ENCODE data around the gene PRKAG1. TPM values are rescaled to one million over a fixed set of nuclear protein-coding genes. Genes with fewer than 3 reads are reported as not detected.
A peak's percentile ranks its signal among the peaks of the same experiment; 100 is the strongest.

PRKAG1 gene
- total RNA-seq, 1 donor from 2014 or later: 47.1 TPM

DNA sequence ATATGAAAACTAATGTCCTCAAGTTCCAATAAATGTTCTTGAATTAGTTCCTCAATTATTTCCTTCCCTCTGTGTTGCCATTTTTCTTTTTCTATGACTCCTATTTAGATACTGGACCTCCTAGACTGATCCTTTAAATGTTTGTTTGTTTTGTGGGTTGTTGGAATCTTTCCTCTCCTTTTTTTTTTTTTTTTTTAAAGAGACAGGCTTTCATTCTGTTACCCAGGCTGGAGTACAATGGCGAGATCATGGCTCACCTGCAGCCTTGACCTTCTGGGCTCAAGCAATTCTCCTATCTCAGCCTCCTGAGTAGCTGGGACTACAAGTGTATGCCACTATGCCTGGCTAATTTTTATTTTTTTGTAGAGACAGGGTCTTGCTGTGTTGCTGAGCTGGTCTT, 9.6 kb downstream of the PRKAG1 start:
- no peak for TF ChIP-seq EZH2 (IDR thresholded peaks at IDR 0.05; ENCODE audit: insufficient read depth, low read length)
- TF ChIP-seq, protein P1, sequence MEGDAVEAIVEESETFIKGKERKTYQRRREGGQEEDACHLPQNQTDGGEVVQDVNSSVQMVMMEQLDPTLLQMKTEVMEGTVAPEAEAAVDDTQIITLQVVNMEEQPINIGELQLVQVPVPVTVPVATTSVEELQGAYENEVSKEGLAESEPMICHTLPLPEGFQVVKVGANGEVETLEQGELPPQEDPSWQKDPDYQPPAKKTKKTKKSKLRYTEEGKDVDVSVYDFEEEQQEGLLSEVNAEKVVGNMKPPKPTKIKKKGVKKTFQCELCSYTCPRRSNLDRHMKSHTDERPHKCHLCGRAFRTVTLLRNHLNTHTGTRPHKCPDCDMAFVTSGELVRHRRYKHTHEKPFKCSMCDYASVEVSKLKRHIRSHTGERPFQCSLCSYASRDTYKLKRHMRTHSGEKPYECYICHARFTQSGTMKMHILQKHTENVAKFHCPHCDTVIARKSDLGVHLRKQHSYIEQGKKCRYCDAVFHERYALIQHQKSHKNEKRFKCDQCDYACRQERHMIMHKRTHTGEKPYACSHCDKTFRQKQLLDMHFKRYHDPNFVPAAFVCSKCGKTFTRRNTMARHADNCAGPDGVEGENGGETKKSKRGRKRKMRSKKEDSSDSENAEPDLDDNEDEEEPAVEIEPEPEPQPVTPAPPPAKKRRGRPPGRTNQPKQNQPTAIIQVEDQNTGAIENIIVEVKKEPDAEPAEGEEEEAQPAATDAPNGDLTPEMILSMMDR (IDR thresholded peaks at IDR 0.05; ENCODE audit: insufficient read depth, low read depth, low read length): no peak
- no peaks in the 10 kb centered on the region for H3K27me3 Mint-ChIP-seq (ENCODE audit: low read depth, unreplicated experiment)
- no peak for DNase-seq (ENCODE audit: low read depth)
- H3K27ac ChIP-seq (ENCODE audit: low read depth, low read length): no peak overlapping the region
- peaks cover 8% of the 10 kb centered on the region for H3K4me1 Mint-ChIP-seq (ENCODE audit: low read depth, unreplicated experiment)
- no peaks in the 10 kb centered on the region for H3K27me3 ChIP-seq (ENCODE audit: insufficient read depth, low read length)
- peaks cover 40% of the 10 kb centered on the region for H3K36me3 ChIP-seq (ENCODE audit: insufficient read depth, low read length)
- FAIRE-seq: no peak
- no peak overlapping the region for H3K27ac Mint-ChIP-seq (ENCODE audit: unreplicated experiment)
- H3K9ac ChIP-seq (ENCODE audit: low read length): no peak overlapping the region
- no peaks in the 10 kb centered on the region for H3K79me2 ChIP-seq (ENCODE audit: insufficient read depth, low read length)
- H3K4me3 ChIP-seq (ENCODE audit: insufficient read depth, low read depth, low read length): no peak overlapping the region
- H3K4me2 ChIP-seq (ENCODE audit: low read length): no peak overlapping the region
- no peak overlapping the region for H2AFZ ChIP-seq (ENCODE audit: low read depth, low read length)
- H3K4me1 ChIP-seq (ENCODE audit: insufficient read depth, low read length): no peaks in the 10 kb centered on the region
- no peak overlapping the region for H3K4me3 Mint-ChIP-seq (ENCODE audit: unreplicated experiment)
- H3K9me3 ChIP-seq (ENCODE audit: insufficient read depth, low read depth, low read length): no peaks in the 10 kb centered on the region
- H3K9me3 Mint-ChIP-seq (ENCODE audit: unreplicated experiment): no peaks in the 10 kb centered on the region
- H3K36me3 Mint-ChIP-seq (ENCODE audit: low read depth, unreplicated experiment): peaks cover 13% of the 10 kb centered on the region
- H4K20me1 ChIP-seq (ENCODE audit: insufficient read depth, low read length): peaks cover 28% of the 10 kb centered on the region

DNA sequence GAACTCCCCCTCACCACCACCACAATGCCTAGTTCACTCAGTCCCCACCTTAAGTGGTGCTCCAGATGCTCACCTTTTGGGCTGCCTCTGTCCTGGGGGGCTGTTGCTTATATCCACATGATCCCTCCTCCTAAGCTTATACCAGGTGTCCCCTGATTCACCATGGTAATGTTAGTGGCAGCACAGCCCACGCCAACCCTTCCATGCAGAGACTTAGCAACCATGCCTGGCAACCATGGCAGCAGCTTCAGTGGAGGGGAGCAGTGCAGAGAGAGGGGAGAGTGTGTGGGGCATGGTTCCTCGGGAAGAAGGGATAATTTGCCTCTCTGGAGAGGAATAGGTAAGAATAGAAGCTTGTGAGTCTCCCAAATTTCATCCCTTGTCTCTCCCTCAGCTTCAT, 18.2 kb downstream of the PRKAG1 start:
- Histone ChIP-seq H3K9ac (ENCODE audit: low read length) (peak overlapping the region; percentile 40), H3K27me3 (ENCODE audit: insufficient read depth, low read length) (peaks cover 15% of the 10 kb centered on the region), H3K4me1 (ENCODE audit: insufficient read depth, low read length) (peaks cover 39% of the 10 kb centered on the region), H3K4me3 (ENCODE audit: insufficient read depth, low read depth, low read length) (no peak overlapping the region), H4K20me1 (ENCODE audit: insufficient read depth, low read length) (peaks cover 32% of the 10 kb centered on the region), H3K36me3 (ENCODE audit: insufficient read depth, low read length) (peaks cover 31% of the 10 kb centered on the region), H2AFZ (ENCODE audit: low read depth, low read length) (no peak overlapping the region), H3K4me2 (ENCODE audit: low read length) (peak overlapping the region; percentile 91), H3K79me2 (ENCODE audit: insufficient read depth, low read length) (no peaks in the 10 kb centered on the region), H3K27ac (ENCODE audit: low read depth, low read length) (no peak overlapping the region), H3K9me3 (ENCODE audit: insufficient read depth, low read depth, low read length) (no peaks in the 10 kb centered on the region)
- Mint-ChIP-seq H3K9me3 (ENCODE audit: unreplicated experiment) (peaks cover 1% of the 10 kb centered on the region), H3K27me3 (ENCODE audit: low read depth, unreplicated experiment) (peaks cover 26% of the 10 kb centered on the region), H3K27ac (ENCODE audit: unreplicated experiment) (no peak overlapping the region), H3K4me1 (ENCODE audit: low read depth, unreplicated experiment) (peaks cover 8% of the 10 kb centered on the region), H3K4me3 (ENCODE audit: unreplicated experiment) (no peak overlapping the region), H3K36me3 (ENCODE audit: low read depth, unreplicated experiment) (peaks cover 22% of the 10 kb centered on the region)
- no peak for TF ChIP-seq EZH2 (IDR thresholded peaks at IDR 0.05; ENCODE audit: insufficient read depth, low read length)
- TF ChIP-seq, protein P1 (IDR thresholded peaks at IDR 0.05; ENCODE audit: insufficient read depth, low read depth, low read length): no peak
- FAIRE-seq (no peak), DNase-seq (ENCODE audit: low read depth) (no peak)

DNA sequence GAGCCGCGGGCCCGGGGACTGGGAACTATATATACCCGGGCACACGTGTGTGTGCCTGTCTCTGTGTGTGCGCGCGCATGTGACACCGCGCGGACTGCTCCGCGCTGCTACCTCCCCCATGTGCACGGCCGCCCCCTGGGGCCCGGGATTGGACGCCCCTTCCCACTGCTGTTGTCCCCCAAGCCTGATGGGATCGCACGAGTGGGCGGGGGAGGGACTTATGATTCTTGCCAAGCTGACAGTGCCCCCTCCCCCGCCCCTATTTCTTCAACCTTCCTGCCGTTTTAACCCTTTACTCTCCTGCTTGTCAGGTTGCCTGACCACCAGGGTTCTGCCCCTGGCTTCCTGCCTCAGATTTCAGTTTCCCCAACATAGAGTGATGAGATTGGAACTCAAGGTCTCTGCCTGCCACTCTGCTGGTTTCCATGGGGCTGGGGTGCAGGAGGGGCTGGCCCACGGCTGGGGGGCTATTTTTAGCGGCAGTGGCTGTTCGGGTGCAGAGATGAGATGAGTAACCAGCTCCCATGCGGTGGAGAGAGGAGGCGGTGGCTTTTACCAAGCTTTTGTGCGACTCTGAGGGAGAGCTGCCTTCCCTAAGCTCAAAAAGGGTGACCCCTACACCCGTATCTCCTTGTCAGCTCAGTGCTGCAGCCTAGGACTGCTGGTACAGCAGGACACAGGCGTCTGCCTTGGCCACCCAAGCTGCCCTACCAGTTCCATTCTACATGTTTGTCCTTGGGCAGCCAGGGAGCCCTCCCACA, 19.0 kb downstream of the PRKAG1 start, which contains the start of gene DDN:
DDN (minus strand) TSS at position 5 of the 761 bp plus-strand sequence. CDS start 88 bp downstream, outside the sequence.
- peak within 1 kb of the TSS; percentile 48 for H3K4me3 ChIP-seq (ENCODE audit: insufficient read depth, low read depth, low read length)
- peaks cover 23% of the 10 kb centered on the region for H3K36me3 ChIP-seq (ENCODE audit: insufficient read depth, low read length)
- DNase-seq (ENCODE audit: low read depth) (no peak), FAIRE-seq (no peak)
- Mint-ChIP-seq H3K27me3 (ENCODE audit: low read depth, unreplicated experiment) (peaks cover 31% of the 10 kb centered on the region), H3K9me3 (ENCODE audit: unreplicated experiment) (peaks cover 1% of the 10 kb centered on the region), H3K27ac (ENCODE audit: unreplicated experiment) (peak within 1 kb of the TSS; percentile 67), H3K4me1 (ENCODE audit: low read depth, unreplicated experiment) (peaks cover 8% of the 10 kb centered on the region), H3K36me3 (ENCODE audit: low read depth, unreplicated experiment) (peaks cover 17% of the 10 kb centered on the region), H3K4me3 (ENCODE audit: unreplicated experiment) (peak within 1 kb of the TSS; percentile 79)
- peak within 1 kb of the TSS; percentile 40 for H3K9ac ChIP-seq (ENCODE audit: low read length)
- no peaks in the 10 kb centered on the region for H3K9me3 ChIP-seq (ENCODE audit: insufficient read depth, low read depth, low read length)
- peak within 1 kb of the TSS; percentile 91 for H3K4me2 ChIP-seq (ENCODE audit: low read length)
- no peak within 1 kb of the TSS for H3K27ac ChIP-seq (ENCODE audit: low read depth, low read length)
- TF ChIP-seq, protein P1 (IDR thresholded peaks at IDR 0.05; ENCODE audit: insufficient read depth, low read depth, low read length): no peak
- no peak for TF ChIP-seq EZH2 (IDR thresholded peaks at IDR 0.05; ENCODE audit: insufficient read depth, low read length)
- no peaks in the 10 kb centered on the region for H3K79me2 ChIP-seq (ENCODE audit: insufficient read depth, low read length)
- peak within 1 kb of the TSS; percentile 23 for H2AFZ ChIP-seq (ENCODE audit: low read depth, low read length)
- peaks cover 27% of the 10 kb centered on the region for H4K20me1 ChIP-seq (ENCODE audit: insufficient read depth, low read length)
- H3K4me1 ChIP-seq (ENCODE audit: insufficient read depth, low read length): peaks cover 44% of the 10 kb centered on the region
- H3K27me3 ChIP-seq (ENCODE audit: insufficient read depth, low read length): peaks cover 18% of the 10 kb centered on the region

All from astrocyte (in vitro differentiated cells and primary cell).